ENCODE data around the gene FILIP1. TPM values are rescaled to one million over a fixed set of nuclear protein-coding genes. Genes with fewer than 3 reads are reported as not detected.

FILIP1 gene
- total RNA-seq, 2 experiments from 2014 or later: not detected

GRCh38 chr6:75327807-75328206 is 165.8 kb downstream of the FILIP1 start:
- Mint-ChIP-seq H3K4me3 (no peak overlapping the region), H3K27ac (no peak overlapping the region), H3K27me3 (peaks cover 9% of the 10 kb centered on the region), H3K9me3 (no peaks in the 10 kb centered on the region), H3K4me1 (ENCODE audit: low read depth) (no peaks in the 10 kb centered on the region), H3K36me3 (no peaks in the 10 kb centered on the region)
- POLR2A ChIA-PET: no interaction called here
- intact Hi-C loops (cut with micrococcal nuclease): no loop called here
- CTCF ChIA-PET: no interaction called here
- DNase-seq: no peak

GRCh38 chr6:75326557-75327258 is 166.9 kb downstream of the FILIP1 start:
- POLR2A ChIA-PET: no interaction called here
- H3K36me3 Mint-ChIP-seq: no peaks in the 10 kb centered on the region
- no peak for DNase-seq
- CTCF ChIA-PET: interaction anchor here (1.2 kb wide), 1 partner anchor 30 kb away, joined by 3 read pairs; no protein-coding TSS in a partner anchor
- H3K9me3 Mint-ChIP-seq: no peaks in the 10 kb centered on the region
- H3K4me3 Mint-ChIP-seq: no peak overlapping the region
- no peak overlapping the region for H3K27ac Mint-ChIP-seq
- peaks cover 12% of the 10 kb centered on the region for H3K27me3 Mint-ChIP-seq
- intact Hi-C loops (cut with micrococcal nuclease): no loop called here
- H3K4me1 Mint-ChIP-seq (ENCODE audit: low read depth): no peaks in the 10 kb centered on the region

GRCh38 chr6:75318900-75319299 is 174.7 kb downstream of the FILIP1 start:
- POLR2A ChIA-PET: no interaction called here
- intact Hi-C loops (cut with micrococcal nuclease): no loop called here
- Mint-ChIP-seq H3K9me3 (no peaks in the 10 kb centered on the region), H3K36me3 (no peaks in the 10 kb centered on the region), H3K4me3 (no peak overlapping the region), H3K27me3 (peaks cover 12% of the 10 kb centered on the region), H3K27ac (no peak overlapping the region), H3K4me1 (ENCODE audit: low read depth) (no peaks in the 10 kb centered on the region)
- CTCF ChIA-PET: no interaction called here
- no peak for DNase-seq

GRCh38 chr6:75317503-75318206 is 175.9 kb downstream of the FILIP1 start:
- intact Hi-C loops (cut with micrococcal nuclease): no loop called here
- CTCF ChIA-PET: no interaction called here
- H3K9me3 Mint-ChIP-seq: no peaks in the 10 kb centered on the region

GRCh38 chr6:75315978-75316377 is 177.6 kb downstream of the FILIP1 start:
- Mint-ChIP-seq H3K36me3 (no peaks in the 10 kb centered on the region), H3K4me3 (no peak overlapping the region), H3K4me1 (ENCODE audit: low read depth) (no peaks in the 10 kb centered on the region), H3K27ac (no peak overlapping the region), H3K27me3 (peaks cover 16% of the 10 kb centered on the region), H3K9me3 (no peaks in the 10 kb centered on the region)
- ChIA-PET CTCF (interaction anchor here (1.2 kb wide), 1 partner anchor 19 kb away, joined by 3 read pairs; no protein-coding TSS in a partner anchor), POLR2A (interaction anchor here (0.6 kb wide), 1 partner anchor 22 kb away, joined by 4 read pairs; no protein-coding TSS in a partner anchor)
- DNase-seq: no peak
- intact Hi-C loops (cut with micrococcal nuclease): no loop called here

More at GRCh38 chr6:75317503-75318206, 175.9 kb downstream of the FILIP1 start:
- no peak overlapping the region for H3K4me3 Mint-ChIP-seq
- POLR2A ChIA-PET: no interaction called here
- H3K36me3 Mint-ChIP-seq: no peaks in the 10 kb centered on the region
- H3K4me1 Mint-ChIP-seq (ENCODE audit: low read depth): no peaks in the 10 kb centered on the region
- DNase-seq: no peak
- H3K27me3 Mint-ChIP-seq: peaks cover 19% of the 10 kb centered on the region
- no peak overlapping the region for H3K27ac Mint-ChIP-seq

- intact Hi-C loops (cut with micrococcal nuclease): no loop called here
- no peak overlapping the region for H3K4me3 Mint-ChIP-seq
- DNase-seq: no peak
- ChIA-PET CTCF (interaction anchor here (1.5 to 1.8 kb wide), 2 partner anchors 11 to 13 kb away, joined by 5 to 8 read pairs; no protein-coding TSS in a partner anchor), POLR2A (no interaction called here)
- H3K27ac Mint-ChIP-seq: no peak overlapping the region
- H3K36me3 Mint-ChIP-seq: no peaks in the 10 kb centered on the region
- peaks cover 10% of the 10 kb centered on the region for H3K27me3 Mint-ChIP-seq
- H3K9me3 Mint-ChIP-seq: no peaks in the 10 kb centered on the region
- no peaks in the 10 kb centered on the region for H3K4me1 Mint-ChIP-seq (ENCODE audit: low read depth)
Observed at GRCh38 chr6:75308250-75308988, 185.2 kb downstream of the FILIP1 start.

- POLR2A ChIA-PET: no interaction called here
- intact Hi-C loops (cut with micrococcal nuclease): no loop called here
- H3K4me3 Mint-ChIP-seq: no peak overlapping the region
- DNase-seq: no peak
- H3K4me1 Mint-ChIP-seq (ENCODE audit: low read depth): no peaks in the 10 kb centered on the region
- H3K27me3 Mint-ChIP-seq: peaks cover 7% of the 10 kb centered on the region
- no peaks in the 10 kb centered on the region for H3K36me3 Mint-ChIP-seq
- H3K9me3 Mint-ChIP-seq: no peaks in the 10 kb centered on the region
- no peak overlapping the region for H3K27ac Mint-ChIP-seq
- CTCF ChIA-PET: interaction anchor here (1.5 to 1.8 kb wide), 2 partner anchors 10 to 12 kb away, joined by 5 to 8 read pairs; no protein-coding TSS in a partner anchor
Observed at GRCh38 chr6:75307364-75308004, 186.1 kb downstream of the FILIP1 start.

GRCh38 chr6:75306064-75306463 is 187.5 kb downstream of the FILIP1 start:
- intact Hi-C loops (cut with micrococcal nuclease): no loop called here
- CTCF ChIA-PET: interaction anchor here (0.5 to 1.5 kb wide), 4 partner anchors 9 to 339 kb away, joined by 3 to 7 read pairs (median 4); no protein-coding TSS in a partner anchor
- POLR2A ChIA-PET: no interaction called here
- Mint-ChIP-seq H3K4me1 (ENCODE audit: low read depth) (no peaks in the 10 kb centered on the region), H3K9me3 (no peaks in the 10 kb centered on the region), H3K4me3 (no peak overlapping the region), H3K27ac (no peak overlapping the region), H3K27me3 (peaks cover 7% of the 10 kb centered on the region), H3K36me3 (no peaks in the 10 kb centered on the region)
- DNase-seq: no peak

GRCh38 chr6:75305573-75305972 is 188.0 kb downstream of the FILIP1 start:
- no peaks in the 10 kb centered on the region for H3K4me1 Mint-ChIP-seq (ENCODE audit: low read depth)
- ChIA-PET CTCF (interaction anchor here (0.5 to 1.5 kb wide), 5 partner anchors 8 to 339 kb away, joined by 3 to 7 read pairs (median 3); no protein-coding TSS in a partner anchor), POLR2A (no interaction called here)
- no peak overlapping the region for H3K4me3 Mint-ChIP-seq
- no peak overlapping the region for H3K27ac Mint-ChIP-seq
- H3K9me3 Mint-ChIP-seq: no peaks in the 10 kb centered on the region
- peaks cover 6% of the 10 kb centered on the region for H3K27me3 Mint-ChIP-seq
- no peaks in the 10 kb centered on the region for H3K36me3 Mint-ChIP-seq
- intact Hi-C loops (cut with micrococcal nuclease): no loop called here
- DNase-seq: no peak

- peaks cover 6% of the 10 kb centered on the region for H3K27me3 Mint-ChIP-seq
- DNase-seq: no peak
- no peak overlapping the region for H3K4me3 Mint-ChIP-seq
- no peaks in the 10 kb centered on the region for H3K9me3 Mint-ChIP-seq
- H3K4me1 Mint-ChIP-seq (ENCODE audit: low read depth): no peaks in the 10 kb centered on the region
- intact Hi-C loops (cut with micrococcal nuclease): no loop called here
- H3K27ac Mint-ChIP-seq: no peak overlapping the region
- H3K36me3 Mint-ChIP-seq: peaks cover 2% of the 10 kb centered on the region
- CTCF ChIA-PET: interaction anchor here (0.6 to 0.9 kb wide), 2 partner anchors 35 to 196 kb away, joined by 3 read pairs; no protein-coding TSS in a partner anchor
- POLR2A ChIA-PET: no interaction called here
Observed at GRCh38 chr6:75302280-75302679, 191.3 kb downstream of the FILIP1 start.

GRCh38 chr6:75301537-75301936 is 192.1 kb downstream of the FILIP1 start:
- CTCF ChIA-PET: interaction anchor here (0.9 to 1.2 kb wide), 2 partner anchors 35 to 225 kb away, joined by 3 read pairs; no protein-coding TSS in a partner anchor
- POLR2A ChIA-PET: no interaction called here
- no peak overlapping the region for H3K4me3 Mint-ChIP-seq
- no peaks in the 10 kb centered on the region for H3K4me1 Mint-ChIP-seq (ENCODE audit: low read depth)
- peaks cover 2% of the 10 kb centered on the region for H3K36me3 Mint-ChIP-seq
- no peak overlapping the region for H3K27ac Mint-ChIP-seq
- H3K9me3 Mint-ChIP-seq: no peaks in the 10 kb centered on the region
- DNase-seq: no peak
- intact Hi-C loops (cut with micrococcal nuclease): no loop called here
- H3K27me3 Mint-ChIP-seq: peaks cover 4% of the 10 kb centered on the region

Measured in activated CD4-positive, alpha-beta memory T cell treated with anti-CD3 and anti-CD28 coated beads for 36 hours (primary cell).